ENCODE data around the gene PROZ.

PROZ gene

DNA sequence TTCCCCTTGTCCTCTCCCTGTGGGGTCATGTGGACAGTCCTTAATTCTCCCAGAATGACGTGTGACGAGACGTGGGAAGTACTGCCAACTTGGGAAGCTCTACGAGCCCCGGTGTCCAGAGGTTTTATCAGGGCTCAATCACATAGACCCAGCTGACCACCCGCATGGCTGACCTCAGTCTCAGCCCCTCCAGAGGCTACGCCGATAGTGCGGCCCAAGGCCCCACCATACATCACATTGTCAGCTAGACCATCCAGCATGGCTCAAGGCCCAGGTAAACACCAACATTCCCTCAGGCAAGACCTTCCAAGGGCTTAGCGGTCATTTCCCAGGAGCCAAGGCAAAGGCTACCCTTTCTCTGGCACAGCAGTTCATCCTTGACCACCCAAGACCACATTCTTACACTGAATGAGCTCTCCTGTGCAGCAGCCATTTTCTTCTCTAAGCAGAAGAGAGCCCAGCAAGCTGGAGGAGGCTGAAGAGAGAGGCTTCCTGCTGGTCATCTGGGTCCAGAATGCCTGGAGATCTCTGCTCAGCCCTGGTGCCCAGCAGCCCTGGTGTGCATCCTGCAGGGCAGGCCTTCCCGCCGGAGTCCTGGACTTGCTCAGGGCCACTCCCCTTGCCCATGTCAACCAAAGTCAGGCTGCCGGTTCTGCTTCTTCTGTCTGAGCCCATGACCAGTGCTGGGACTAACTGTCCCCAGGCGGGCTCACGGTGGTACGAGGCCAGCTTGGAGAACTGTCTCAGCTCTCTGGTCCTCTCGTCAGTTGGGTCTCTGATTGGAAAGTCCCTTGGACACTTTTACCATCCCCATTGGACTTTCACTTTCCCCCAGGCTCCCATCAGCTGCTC, 43.7 kb upstream of the PROZ start:
- Histone ChIP-seq H3K4me3 (ENCODE audit: low read length) (no peak overlapping the region), H3K4me1 (ENCODE audit: control insufficient read depth, insufficient read depth, low read length) (peaks cover 3% of the 10 kb centered on the region; the same call in 1 of the 2 replicates), H3K27ac (ENCODE audit: low read length) (no peak overlapping the region), H3K36me3 (ENCODE audit: control insufficient read depth, insufficient read depth, low read length) (peaks cover 3% of the 10 kb centered on the region; the same call in 1 of the 2 replicates), H3K9me3 (ENCODE audit: control insufficient read depth, insufficient read depth, low read length) (no peaks in the 10 kb centered on the region), H3K27me3 (ENCODE audit: control insufficient read depth, insufficient read depth, low read length) (peaks cover 18% of the 10 kb centered on the region; the same call in 1 of the 2 replicates)
- DNase-seq (ENCODE audit: low read depth, low spot score), result no peak
- no CpG with 5 or more reads among the region's 17 CpGs for WGBS (ENCODE audit: insufficient coverage, insufficient read length)

DNA sequence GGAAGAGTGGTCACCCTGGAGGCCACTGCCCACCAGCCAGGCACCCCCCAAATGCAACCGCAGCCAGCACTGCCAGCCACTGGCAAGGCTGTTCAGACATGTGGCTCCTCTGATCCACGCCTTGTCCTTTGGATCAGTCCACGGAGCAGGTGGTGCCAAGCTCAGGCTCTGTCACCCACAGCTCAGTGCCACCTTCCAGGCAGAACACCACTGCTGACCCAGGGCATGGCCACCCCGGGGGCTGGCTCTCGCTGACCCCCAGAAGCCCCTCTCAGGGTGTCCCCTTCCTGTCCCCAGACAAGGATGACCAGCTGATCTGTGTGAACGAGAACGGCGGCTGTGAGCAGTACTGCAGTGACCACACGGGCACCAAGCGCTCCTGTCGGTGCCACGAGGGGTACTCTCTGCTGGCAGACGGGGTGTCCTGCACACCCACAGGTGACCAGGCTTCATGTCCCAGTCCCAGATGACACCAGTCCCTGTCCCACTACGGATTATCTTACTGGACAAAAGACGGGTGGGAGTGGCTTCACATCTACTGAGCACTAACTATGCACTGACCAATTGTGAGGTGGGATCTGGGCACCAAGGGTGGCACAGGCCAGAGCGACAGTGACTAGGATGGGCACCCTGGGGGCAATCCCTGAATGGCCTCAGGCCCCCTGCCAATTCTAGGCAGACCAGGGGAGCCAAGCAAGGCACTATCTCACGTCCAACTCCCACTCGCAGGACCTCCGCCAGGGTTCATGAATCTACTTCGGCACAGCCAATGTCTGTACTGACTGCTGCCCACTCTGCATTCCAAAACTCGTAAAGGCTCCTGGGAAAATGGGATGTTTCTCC, 42.9 kb upstream of the PROZ start:
- no peak overlapping the region for H3K27ac ChIP-seq (ENCODE audit: low read length)
- H3K27me3 ChIP-seq (ENCODE audit: control insufficient read depth, insufficient read depth, low read length), result peaks cover 10% of the 10 kb centered on the region; the same call in 1 of the 2 replicates
- no peak overlapping the region for H3K4me3 ChIP-seq (ENCODE audit: low read length)
- H3K4me1 ChIP-seq (ENCODE audit: control insufficient read depth, insufficient read depth, low read length), result no peaks in the 10 kb centered on the region
- WGBS (ENCODE audit: insufficient coverage, insufficient read length), result no CpG with 5 or more reads among the region's 21 CpGs
- peaks cover 3% of the 10 kb centered on the region; the same call in 1 of the 2 replicates for H3K36me3 ChIP-seq (ENCODE audit: control insufficient read depth, insufficient read depth, low read length)
- no peaks in the 10 kb centered on the region for H3K9me3 ChIP-seq (ENCODE audit: control insufficient read depth, insufficient read depth, low read length)
- DNase-seq (ENCODE audit: low read depth, low spot score), result no peak

DNA sequence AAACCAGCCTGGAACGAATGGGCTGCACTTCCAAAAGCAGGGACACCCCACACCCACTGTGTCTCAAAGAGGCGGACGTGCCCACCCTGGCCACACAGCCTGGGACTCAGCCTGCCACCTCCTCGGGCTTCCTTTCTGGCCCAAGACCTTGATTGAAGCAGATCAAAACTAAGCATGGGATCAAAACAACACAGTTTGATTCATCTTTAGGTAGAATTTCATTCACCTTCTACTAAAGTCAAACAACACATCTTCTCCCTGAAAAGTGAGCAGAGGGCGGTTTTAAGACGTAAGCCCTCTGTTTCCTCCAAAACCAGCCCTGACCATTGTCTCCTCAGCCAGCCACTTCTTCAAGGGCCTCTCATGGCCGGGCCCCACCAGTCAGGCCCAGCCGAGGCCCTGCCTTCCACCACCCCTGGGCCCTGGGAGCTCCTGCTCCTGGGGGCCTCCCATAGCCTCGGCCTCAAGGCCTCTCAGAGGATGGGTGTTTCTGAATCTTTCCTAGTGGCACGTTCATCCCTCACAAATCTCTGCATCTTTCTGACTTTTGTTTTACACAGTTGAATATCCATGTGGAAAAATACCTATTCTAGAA, 42.1 kb upstream of the PROZ start:
- H3K27ac ChIP-seq (ENCODE audit: low read length), result no peak overlapping the region
- no CpG with 5 or more reads among the region's 10 CpGs for WGBS (ENCODE audit: insufficient coverage, insufficient read length)
- H3K36me3 ChIP-seq (ENCODE audit: control insufficient read depth, insufficient read depth, low read length), result peaks cover 3% of the 10 kb centered on the region; the same call in 1 of the 2 replicates
- no peak overlapping the region for H3K4me3 ChIP-seq (ENCODE audit: low read length)
- no peak for DNase-seq (ENCODE audit: low read depth, low spot score)
- peaks cover 4% of the 10 kb centered on the region; the same call in 1 of the 2 replicates for H3K27me3 ChIP-seq (ENCODE audit: control insufficient read depth, insufficient read depth, low read length)
- no peaks in the 10 kb centered on the region for H3K9me3 ChIP-seq (ENCODE audit: control insufficient read depth, insufficient read depth, low read length)
- no peaks in the 10 kb centered on the region for H3K4me1 ChIP-seq (ENCODE audit: control insufficient read depth, insufficient read depth, low read length)

DNA sequence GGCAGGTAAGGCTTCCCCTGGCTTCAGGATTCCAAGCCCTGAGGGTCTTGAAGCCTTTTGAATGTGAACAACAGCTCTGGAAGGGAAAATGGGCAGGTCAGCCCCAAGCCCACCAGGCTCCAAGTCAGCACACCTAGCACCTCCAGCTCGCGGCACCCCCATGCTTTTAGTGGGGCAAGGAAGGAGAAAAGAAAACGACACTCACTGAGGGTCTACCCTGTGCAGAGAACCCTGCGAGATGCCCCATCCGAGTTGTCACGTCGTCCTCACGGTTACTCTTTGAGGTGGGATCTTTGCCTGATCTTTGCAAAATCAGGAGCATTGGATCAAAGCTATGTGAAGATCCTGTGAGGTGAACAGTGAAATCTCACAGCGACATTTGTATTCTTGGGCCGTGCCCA, 41.6 kb upstream of the PROZ start:
- no peak for DNase-seq (ENCODE audit: low read depth, low spot score)
- no peaks in the 10 kb centered on the region for H3K9me3 ChIP-seq (ENCODE audit: control insufficient read depth, insufficient read depth, low read length)
- no peak overlapping the region for H3K4me3 ChIP-seq (ENCODE audit: low read length)
- H3K27me3 ChIP-seq (ENCODE audit: control insufficient read depth, insufficient read depth, low read length), result peaks cover 2% of the 10 kb centered on the region; the same call in 1 of the 2 replicates
- WGBS (ENCODE audit: insufficient coverage, insufficient read length), result no CpG with 5 or more reads among the region's 10 CpGs
- H3K36me3 ChIP-seq (ENCODE audit: control insufficient read depth, insufficient read depth, low read length), result peaks cover 3% of the 10 kb centered on the region; the same call in 1 of the 2 replicates
- H3K27ac ChIP-seq (ENCODE audit: low read length), result no peak overlapping the region
- no peaks in the 10 kb centered on the region for H3K4me1 ChIP-seq (ENCODE audit: control insufficient read depth, insufficient read depth, low read length)

DNA sequence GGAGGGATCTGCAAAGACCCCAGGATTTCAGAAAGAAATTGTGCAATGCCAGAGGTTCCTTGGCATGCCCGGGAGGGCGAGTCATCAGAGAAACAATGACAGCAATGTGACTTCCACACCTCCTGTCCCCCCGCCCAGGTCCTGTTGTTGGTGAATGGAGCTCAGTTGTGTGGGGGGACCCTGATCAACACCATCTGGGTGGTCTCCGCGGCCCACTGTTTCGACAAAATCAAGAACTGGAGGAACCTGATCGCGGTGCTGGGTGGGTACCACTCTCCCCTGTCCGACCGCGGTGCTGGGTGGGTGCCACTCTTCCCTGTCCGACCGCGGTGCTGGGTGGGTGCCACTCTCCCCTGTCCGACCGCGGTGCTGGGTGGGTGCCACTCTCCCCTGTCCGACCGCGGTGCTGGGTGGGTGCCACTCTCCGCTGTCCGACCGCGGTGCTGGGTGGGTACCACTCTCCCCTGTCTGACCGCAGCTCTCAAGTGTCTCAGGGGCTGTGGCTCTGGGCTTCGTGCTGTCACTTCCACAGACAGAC, 41.0 kb upstream of the PROZ start:
- peaks cover 2% of the 10 kb centered on the region; the same call in 1 of the 2 replicates for H3K27me3 ChIP-seq (ENCODE audit: control insufficient read depth, insufficient read depth, low read length)
- peaks cover 3% of the 10 kb centered on the region; the same call in 1 of the 2 replicates for H3K36me3 ChIP-seq (ENCODE audit: control insufficient read depth, insufficient read depth, low read length)
- DNase-seq (ENCODE audit: low read depth, low spot score), result no peak
- WGBS (ENCODE audit: insufficient coverage, insufficient read length), result no CpG with 5 or more reads among the region's 26 CpGs
- H3K4me1 ChIP-seq (ENCODE audit: control insufficient read depth, insufficient read depth, low read length), result no peaks in the 10 kb centered on the region
- no peak overlapping the region for H3K27ac ChIP-seq (ENCODE audit: low read length)
- H3K4me3 ChIP-seq (ENCODE audit: low read length), result no peak overlapping the region
- H3K9me3 ChIP-seq (ENCODE audit: control insufficient read depth, insufficient read depth, low read length), result no peaks in the 10 kb centered on the region

DNA sequence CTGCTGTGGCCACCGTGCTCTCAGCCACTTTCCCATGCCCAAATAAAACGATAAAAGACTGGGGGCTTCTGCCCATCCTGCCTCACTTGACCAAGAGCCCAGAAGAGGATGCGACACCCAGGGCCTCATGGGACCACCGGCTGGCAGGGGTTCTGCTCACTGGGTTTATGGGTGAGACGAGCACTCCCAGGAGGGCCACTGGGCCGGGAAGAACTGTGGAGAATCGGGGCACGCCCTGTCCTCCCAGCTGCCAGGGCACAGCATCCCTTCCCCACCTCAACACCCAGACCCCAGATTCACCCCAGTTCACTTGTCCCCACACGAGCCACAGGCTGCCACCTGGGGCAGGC, 40.6 kb upstream of the PROZ start:
- WGBS (ENCODE audit: insufficient coverage, insufficient read length), result no CpG with 5 or more reads among the region's 9 CpGs
- Histone ChIP-seq H3K9me3 (ENCODE audit: control insufficient read depth, insufficient read depth, low read length) (no peaks in the 10 kb centered on the region), H3K4me3 (ENCODE audit: low read length) (no peak overlapping the region), H3K27me3 (ENCODE audit: control insufficient read depth, insufficient read depth, low read length) (peaks cover 1% of the 10 kb centered on the region; the same call in 1 of the 2 replicates), H3K27ac (ENCODE audit: low read length) (no peak overlapping the region), H3K36me3 (ENCODE audit: control insufficient read depth, insufficient read depth, low read length) (peaks cover 3% of the 10 kb centered on the region; the same call in 1 of the 2 replicates), H3K4me1 (ENCODE audit: control insufficient read depth, insufficient read depth, low read length) (peaks cover 2% of the 10 kb centered on the region; the same call in 1 of the 2 replicates)
- no peak for DNase-seq (ENCODE audit: low read depth, low spot score)

DNA sequence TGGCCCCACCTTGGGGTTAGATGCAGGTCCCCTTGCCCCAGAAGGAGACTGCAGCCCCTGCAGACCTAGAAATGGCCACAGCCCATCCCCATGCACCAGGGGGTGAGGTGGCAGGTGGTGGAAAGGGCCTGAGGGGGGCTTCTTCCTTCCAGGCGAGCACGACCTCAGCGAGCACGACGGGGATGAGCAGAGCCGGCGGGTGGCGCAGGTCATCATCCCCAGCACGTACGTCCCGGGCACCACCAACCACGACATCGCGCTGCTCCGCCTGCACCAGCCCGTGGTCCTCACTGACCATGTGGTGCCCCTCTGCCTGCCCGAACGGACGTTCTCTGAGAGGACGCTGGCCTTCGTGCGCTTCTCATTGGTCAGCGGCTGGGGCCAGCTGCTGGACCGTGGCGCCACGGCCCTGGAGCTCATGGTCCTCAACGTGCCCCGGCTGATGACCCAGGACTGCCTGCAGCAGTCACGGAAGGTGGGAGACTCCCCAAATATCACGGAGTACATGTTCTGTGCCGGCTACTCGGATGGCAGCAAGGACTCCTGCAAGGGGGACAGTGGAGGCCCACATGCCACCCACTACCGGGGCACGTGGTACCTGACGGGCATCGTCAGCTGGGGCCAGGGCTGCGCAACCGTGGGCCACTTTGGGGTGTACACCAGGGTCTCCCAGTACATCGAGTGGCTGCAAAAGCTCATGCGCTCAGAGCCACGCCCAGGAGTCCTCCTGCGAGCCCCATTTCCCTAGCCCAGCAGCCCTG, 40.0 kb upstream of the PROZ start:
- WGBS (ENCODE audit: insufficient coverage, insufficient read length), result no CpG with 5 or more reads among the region's 42 CpGs
- H3K27me3 ChIP-seq (ENCODE audit: control insufficient read depth, insufficient read depth, low read length), result no peaks in the 10 kb centered on the region
- DNase-seq (ENCODE audit: low read depth, low spot score), result no peak

DNA sequence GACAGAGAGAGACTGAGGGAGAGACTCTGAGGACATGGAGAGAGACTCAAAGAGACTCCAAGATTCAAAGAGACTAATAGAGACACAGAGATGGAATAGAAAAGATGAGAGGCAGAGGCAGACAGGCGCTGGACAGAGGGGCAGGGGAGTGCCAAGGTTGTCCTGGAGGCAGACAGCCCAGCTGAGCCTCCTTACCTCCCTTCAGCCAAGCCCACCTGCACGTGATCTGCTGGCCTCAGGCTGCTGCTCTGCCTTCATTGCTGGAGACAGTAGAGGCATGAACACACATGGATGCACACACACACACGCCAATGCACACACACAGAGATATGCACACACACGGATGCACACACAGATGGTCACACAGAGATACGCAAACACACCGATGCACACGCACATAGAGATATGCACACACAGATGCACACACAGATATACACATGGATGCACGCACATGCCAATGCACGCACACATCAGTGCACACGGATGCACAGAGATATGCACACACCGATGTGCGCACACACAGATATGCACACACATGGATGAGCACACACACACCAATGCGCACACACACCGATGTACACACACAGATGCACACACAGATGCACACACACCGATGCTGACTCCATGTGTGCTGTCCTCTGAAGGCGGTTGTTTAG, 39.2 kb upstream of the PROZ start:
- Histone ChIP-seq H3K4me3 (ENCODE audit: low read length) (no peak overlapping the region), H3K4me1 (ENCODE audit: control insufficient read depth, insufficient read depth, low read length) (peaks cover 2% of the 10 kb centered on the region; the same call in 1 of the 2 replicates), H3K27ac (ENCODE audit: low read length) (no peak overlapping the region), H3K27me3 (ENCODE audit: control insufficient read depth, insufficient read depth, low read length) (no peaks in the 10 kb centered on the region), H3K9me3 (ENCODE audit: control insufficient read depth, insufficient read depth, low read length) (no peaks in the 10 kb centered on the region), H3K36me3 (ENCODE audit: control insufficient read depth, insufficient read depth, low read length) (peaks cover 3% of the 10 kb centered on the region; the same call in 1 of the 2 replicates)
- no CpG with 5 or more reads among the region's 16 CpGs for WGBS (ENCODE audit: insufficient coverage, insufficient read length)
- DNase-seq (ENCODE audit: low read depth, low spot score), result no peak

More for the DNA sequence above, 40.0 kb upstream of the PROZ start:
- H3K9me3 ChIP-seq (ENCODE audit: control insufficient read depth, insufficient read depth, low read length), result no peaks in the 10 kb centered on the region
- H3K4me3 ChIP-seq (ENCODE audit: low read length), result no peak overlapping the region
- peaks cover 2% of the 10 kb centered on the region; the same call in 1 of the 2 replicates for H3K4me1 ChIP-seq (ENCODE audit: control insufficient read depth, insufficient read depth, low read length)
- peaks cover 3% of the 10 kb centered on the region; the same call in 1 of the 2 replicates for H3K36me3 ChIP-seq (ENCODE audit: control insufficient read depth, insufficient read depth, low read length)
- H3K27ac ChIP-seq (ENCODE audit: low read length), result no peak overlapping the region

DNA sequence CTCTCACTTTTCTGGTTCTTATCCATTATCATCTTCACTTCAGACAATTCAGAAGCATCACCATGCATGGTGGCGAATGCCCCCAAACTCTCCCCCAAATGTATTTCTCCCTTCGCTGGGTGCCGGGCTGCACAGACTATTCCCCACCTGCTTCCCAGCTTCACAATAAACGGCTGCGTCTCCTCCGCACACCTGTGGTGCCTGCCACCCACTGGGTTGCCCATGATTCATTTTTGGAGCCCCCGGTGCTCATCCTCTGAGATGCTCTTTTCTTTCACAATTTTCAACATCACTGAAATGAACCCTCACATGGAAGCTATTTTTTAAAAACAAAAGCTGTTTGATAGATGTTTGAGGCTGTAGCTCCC, 38.6 kb upstream of the PROZ start:
- Histone ChIP-seq H3K27me3 (ENCODE audit: control insufficient read depth, insufficient read depth, low read length) (no peaks in the 10 kb centered on the region), H3K4me3 (ENCODE audit: low read length) (no peak overlapping the region), H3K9me3 (ENCODE audit: control insufficient read depth, insufficient read depth, low read length) (no peaks in the 10 kb centered on the region), H3K4me1 (ENCODE audit: control insufficient read depth, insufficient read depth, low read length) (peaks cover 2% of the 10 kb centered on the region; the same call in 1 of the 2 replicates), H3K27ac (ENCODE audit: low read length) (no peak overlapping the region), H3K36me3 (ENCODE audit: control insufficient read depth, insufficient read depth, low read length) (no peaks in the 10 kb centered on the region)
- WGBS (ENCODE audit: insufficient coverage, insufficient read length), result no CpG with 5 or more reads among the region's 7 CpGs
- no peak for DNase-seq (ENCODE audit: low read depth, low spot score)
